GM08714 (cell line): ENCODE results near the gene SLIT2.

ENCODE experiments used
- H3K4me3 ChIP-seq: fragments of 200-500 bp; sonication (Bioruptor generic); 2 replicates; pipeline ENCODE4 v1.5.1; 2014; ENCODE audit warnings: mild to moderate bottlenecking, low read length, inconsistent platforms
- ZNF274 ChIP-seq: IDR thresholded peaks from 2 replicates; pipeline ENCODE4 v1.6.1; 2012; ENCODE audit warnings: mild to moderate bottlenecking, low read depth, low read length

The SLIT2 gene

GRCh38 chr4:20276848-20277247, 25.1 kb downstream of the SLIT2 start:
- TF ChIP-seq ZNF274 = no peak
- H3K4me3 ChIP-seq = no peak overlapping the region

DNA sequence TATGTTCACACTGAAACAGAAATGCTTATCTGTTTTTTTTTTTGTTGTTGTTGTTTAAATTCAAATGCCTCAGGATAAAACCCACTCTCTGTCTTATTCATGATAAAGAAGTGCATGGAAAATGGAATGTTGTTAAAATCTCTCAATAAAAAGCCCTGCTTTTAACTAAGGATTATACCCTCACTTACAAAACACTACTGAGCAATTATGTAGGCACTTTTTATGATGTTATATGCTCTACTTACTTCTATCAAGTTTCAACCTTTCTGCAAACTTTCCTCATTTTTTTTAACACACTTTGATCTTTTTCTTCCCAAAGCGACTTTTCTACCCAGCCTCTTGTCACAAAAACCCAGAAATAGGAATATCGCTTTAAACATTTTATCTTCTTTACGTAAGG, 26.5 kb downstream of the SLIT2 start:
- TF ChIP-seq ZNF274 = no peak
- H3K4me3 ChIP-seq = no peak overlapping the region

DNA sequence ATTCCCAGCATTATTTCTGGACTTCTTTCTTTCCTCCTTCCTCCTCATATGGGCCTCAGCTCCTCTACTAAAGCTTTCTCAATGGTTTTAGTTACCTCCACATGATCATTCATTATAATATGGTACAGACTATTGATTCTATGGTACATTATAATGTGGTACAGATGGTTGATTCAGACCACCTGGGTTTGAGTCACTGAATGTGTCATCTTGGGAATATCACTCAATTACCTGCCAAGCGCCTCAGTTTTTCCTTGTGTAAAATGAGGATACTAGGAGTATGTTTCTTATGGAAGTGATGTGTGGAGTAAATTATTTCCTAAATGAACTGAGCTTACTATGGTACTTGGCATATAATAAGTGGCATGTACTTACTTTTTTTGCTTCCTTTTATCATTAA, 27.7 kb downstream of the SLIT2 start:
- no peak overlapping the region for H3K4me3 ChIP-seq
- TF ChIP-seq ZNF274 = no peak

GRCh38 chr4:20281453-20281852, 29.7 kb downstream of the SLIT2 start:
- H3K4me3 ChIP-seq = no peak overlapping the region
- no peak for TF ChIP-seq ZNF274

DNA sequence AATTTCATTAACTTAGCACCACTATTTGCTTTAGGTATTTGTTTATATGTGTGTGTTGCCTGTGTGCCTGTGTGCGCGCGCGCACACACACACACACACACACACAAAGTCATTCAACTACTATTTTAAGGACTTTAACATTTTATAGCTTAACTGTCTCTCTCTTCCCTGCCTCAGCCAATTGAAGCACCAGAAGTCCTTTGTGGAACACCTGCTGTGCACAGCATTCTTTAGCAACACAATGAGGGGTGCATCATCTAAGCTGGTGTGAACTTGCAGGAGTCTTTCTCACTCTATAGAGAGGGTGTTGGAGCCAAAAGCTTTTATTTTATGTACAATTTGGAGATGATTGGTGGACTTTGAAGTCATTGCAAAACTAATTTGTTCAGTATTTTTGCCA, 31.3 kb downstream of the SLIT2 start:
- no peak overlapping the region for H3K4me3 ChIP-seq
- no peak for TF ChIP-seq ZNF274

DNA sequence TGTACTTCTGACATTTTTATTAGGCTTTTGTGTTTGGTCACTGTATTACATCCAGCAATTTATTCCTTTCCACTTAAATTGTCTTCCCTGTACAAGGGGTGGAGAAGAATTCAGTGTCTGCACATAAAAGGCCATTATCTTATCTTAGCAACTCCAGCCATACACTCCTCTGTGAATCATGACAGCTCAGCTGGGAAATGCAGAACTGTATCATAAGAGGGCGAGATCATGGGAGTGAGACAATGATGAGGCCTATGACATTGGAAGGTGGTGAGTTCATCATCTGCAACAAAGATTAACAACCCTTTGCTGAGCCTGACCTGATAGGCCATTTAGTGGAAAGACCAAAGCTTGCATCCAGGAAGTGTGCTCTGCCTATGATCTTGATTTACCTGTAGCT, 33.3 kb downstream of the SLIT2 start:
- H3K4me3 ChIP-seq = no peak overlapping the region
- no peak for TF ChIP-seq ZNF274

GRCh38 chr4:20287246-20287645, 35.5 kb downstream of the SLIT2 start:
- no peak overlapping the region for H3K4me3 ChIP-seq
- TF ChIP-seq ZNF274 = no peak

DNA sequence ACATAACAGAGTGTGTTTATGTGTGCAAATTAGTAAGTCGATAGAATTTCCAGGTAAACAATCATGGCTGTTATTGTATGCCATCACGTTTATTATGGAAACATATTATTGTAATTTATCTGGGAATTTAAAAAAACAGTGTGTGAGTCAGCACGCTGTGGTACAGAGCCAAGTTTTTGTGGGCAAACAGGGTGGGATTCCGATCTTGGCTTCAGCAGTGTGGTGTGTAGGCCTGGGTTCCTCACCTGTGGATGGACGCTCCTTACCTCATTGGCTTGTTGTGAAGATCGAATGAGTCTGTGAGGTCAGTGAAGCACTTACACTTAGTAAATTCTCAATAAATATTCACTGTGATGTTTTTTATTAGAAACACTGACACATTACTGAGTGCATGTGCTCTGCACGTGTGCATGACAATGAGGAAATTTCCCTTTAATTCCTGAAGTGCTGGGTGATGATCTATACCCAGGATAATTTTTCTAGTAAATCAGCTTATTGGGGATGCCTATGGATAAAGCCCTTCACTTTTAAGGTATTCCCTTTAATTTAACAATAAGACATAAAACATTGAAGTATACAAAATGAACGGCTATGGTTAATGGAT, 36.4 kb downstream of the SLIT2 start:
- no peak for TF ChIP-seq ZNF274
- no peak overlapping the region for H3K4me3 ChIP-seq

- H3K4me3 ChIP-seq = no peak overlapping the region
- no peak for TF ChIP-seq ZNF274
Measured at GRCh38 chr4:20288846-20289512, 37.3 kb downstream of the SLIT2 start.

DNA sequence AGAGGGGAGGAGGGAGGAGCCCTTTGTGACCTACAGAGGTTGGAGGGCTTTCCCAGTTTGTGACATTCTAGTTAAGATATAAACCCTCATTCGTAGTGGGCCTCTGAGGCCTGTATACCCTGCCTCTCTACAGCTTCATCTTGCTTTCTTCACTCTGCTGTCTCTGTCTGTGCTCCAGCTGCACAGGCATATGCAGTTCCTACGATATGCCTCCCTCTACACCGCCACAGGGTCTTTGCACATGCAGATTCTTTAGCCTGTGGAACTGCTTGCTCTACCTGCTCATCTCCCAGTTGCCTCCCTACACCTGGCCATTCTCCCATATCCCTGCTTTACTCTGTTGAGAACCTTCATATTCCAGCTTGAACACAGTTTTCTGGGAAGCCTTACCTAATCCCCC, 38.1 kb downstream of the SLIT2 start:
- no peak for TF ChIP-seq ZNF274
- H3K4me3 ChIP-seq = no peak overlapping the region

- H3K4me3 ChIP-seq = no peak overlapping the region
- TF ChIP-seq ZNF274 = no peak
Measured at GRCh38 chr4:20292739-20293138, 41.0 kb downstream of the SLIT2 start.

- TF ChIP-seq ZNF274 = no peak
- no peak overlapping the region for H3K4me3 ChIP-seq
Measured at GRCh38 chr4:20297261-20297660, 45.6 kb downstream of the SLIT2 start.

DNA sequence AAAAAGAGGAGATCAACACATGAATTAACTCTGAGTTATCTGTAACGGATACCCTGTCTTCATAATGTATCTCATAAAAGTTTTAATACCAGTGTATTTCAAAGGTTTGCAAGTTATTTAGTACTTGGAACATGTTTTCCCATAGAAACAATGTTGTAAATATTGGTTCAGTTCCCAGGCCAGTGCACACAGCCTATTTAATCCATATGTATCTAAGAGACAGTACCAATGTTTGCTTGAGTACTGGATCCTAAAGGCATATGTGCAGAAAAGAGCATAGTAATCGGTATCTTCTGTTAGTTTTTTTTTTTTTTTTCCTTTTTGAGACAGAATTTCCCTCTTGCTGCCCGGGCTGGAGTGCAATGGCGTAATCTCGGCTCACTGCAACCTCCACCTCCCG, 46.1 kb downstream of the SLIT2 start:
- TF ChIP-seq ZNF274 = no peak
- H3K4me3 ChIP-seq = no peak overlapping the region

DNA sequence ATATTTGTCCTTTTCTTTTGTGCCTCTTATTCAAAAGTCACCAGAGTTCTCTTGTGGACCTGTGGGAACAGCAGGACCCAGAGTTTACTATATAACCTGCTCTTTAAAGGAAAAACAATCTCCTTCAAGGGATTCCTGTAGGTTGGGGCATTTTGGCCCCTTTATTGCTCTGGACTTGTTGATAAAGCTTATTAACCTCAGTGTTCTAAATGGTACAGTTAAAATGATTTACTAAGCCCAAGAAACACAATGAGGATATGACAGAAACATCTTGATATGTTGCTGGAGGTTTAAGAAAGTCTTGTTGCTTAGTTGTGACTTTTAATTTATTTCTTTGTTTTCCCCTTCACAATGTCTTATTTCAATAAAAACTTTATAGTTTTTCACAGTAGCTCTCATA, 46.8 kb downstream of the SLIT2 start:
- H3K4me3 ChIP-seq = no peak overlapping the region
- no peak for TF ChIP-seq ZNF274

DNA sequence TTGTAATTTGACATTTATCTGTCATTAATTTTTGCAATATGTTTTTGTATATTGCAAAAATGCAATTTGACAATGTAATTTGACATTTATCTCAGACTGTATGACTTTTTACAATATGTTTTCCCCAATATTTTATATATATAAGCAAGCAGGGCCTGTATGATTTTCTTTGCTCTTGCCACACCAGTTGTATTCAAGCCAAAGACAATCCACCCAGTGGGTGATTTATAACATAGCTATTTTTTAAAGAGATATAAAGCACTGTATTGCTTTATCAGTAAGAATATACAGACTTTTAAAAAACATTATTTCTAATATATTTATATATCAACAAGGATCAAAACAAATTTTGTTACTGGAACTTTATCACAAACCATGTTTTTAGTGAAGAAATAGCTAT, 47.3 kb downstream of the SLIT2 start:
- H3K4me3 ChIP-seq = no peak overlapping the region
- no peak for TF ChIP-seq ZNF274

GRCh38 chr4:20299515-20299914, 47.8 kb downstream of the SLIT2 start:
- TF ChIP-seq ZNF274 = no peak
- H3K4me3 ChIP-seq = no peak overlapping the region

DNA sequence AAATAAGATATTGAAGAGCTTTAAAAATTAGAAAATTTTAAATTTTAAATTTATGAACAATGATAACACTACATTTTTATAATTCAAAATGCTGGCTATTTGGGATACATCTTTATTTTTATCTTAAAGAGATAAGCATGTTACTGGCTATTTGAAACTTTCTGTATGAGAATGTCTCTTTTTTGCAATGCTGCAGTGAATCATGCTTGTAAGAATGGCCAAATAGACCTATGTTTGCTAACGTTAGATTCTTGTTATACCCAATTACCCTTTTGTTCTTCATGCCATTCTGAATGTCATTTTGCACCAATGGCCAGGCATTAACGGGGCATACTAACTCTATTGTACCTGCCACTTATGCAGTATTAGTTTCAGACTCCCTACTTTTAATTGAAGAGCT, 49.5 kb downstream of the SLIT2 start:
- H3K4me3 ChIP-seq = no peak overlapping the region
- TF ChIP-seq ZNF274 = no peak
